Effector memory CD8-positive, alpha-beta T cell (primary cell): Measurements from ENCODE around the gene INHBA.

Experiments
- ATAC-seq: fragments of 150-1000 bp; cut with Tn5 transposase; replicated peaks from 2 replicates; pipeline ENCODE4 v1.10.0; 2021; ENCODE audit warnings: mild to moderate bottlenecking, moderate library complexity
- DNase-seq, 3 experiments: peaks; one replicate each; pipeline ENCODE4 v3.0.0; 2021
- H3K27ac Mint-ChIP-seq, 2 donors: one replicate each; pipeline ENCODE4 v1.8.0; 2022; ENCODE audit warnings: mild to moderate bottlenecking in 2 of 2, mixed read lengths in 2 of 2, moderate library complexity in 2 of 2
- H3K27me3 Mint-ChIP-seq, 2 donors: one replicate each; pipeline ENCODE4 v1.8.0; 2022; ENCODE audit warnings: mixed read lengths in 2 of 2
- H3K36me3 Mint-ChIP-seq: one replicate; pipeline ENCODE4 v1.8.0; 2022; ENCODE audit warnings: mild to moderate bottlenecking, moderate library complexity, mixed read lengths; ENCODE audit not compliant: insufficient read depth
- H3K4me1 Mint-ChIP-seq, 2 donors: one replicate each; pipeline ENCODE4 v1.8.0; 2022; ENCODE audit warnings: low read depth in 2 of 2, mixed read lengths in 2 of 2
- H3K4me3 Mint-ChIP-seq, 2 donors: one replicate each; pipeline ENCODE4 v1.8.0; 2022; ENCODE audit warnings: mild to moderate bottlenecking in 2 of 2, mixed read lengths in 2 of 2, moderate library complexity in 2 of 2
- H3K9me3 Mint-ChIP-seq, 2 donors: one replicate each; pipeline ENCODE4 v1.8.0; 2022; ENCODE audit warnings: mixed read lengths in 2 of 2

Gene INHBA

DNA sequence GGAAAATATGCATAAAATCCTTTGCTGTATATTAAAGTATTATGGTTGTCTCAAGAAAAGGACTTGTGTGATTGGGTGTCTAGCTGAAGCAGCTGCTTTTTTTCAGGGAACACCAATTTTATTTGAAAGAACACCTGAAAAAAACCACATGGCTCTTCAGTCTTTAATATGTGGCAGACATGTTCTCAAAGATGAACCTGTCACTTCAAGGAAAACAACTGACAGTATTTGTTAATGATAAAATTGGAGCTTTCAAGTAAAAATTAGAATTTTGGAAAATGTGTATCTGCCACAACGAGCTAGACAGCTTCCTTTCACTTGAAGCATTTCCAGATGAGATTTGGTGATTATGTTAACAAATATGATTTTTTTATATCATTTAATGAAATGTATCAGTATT, 59.3 kb downstream of the INHBA start:
- Mint-ChIP-seq H3K27me3 (no peaks in the 10 kb centered on the region), H3K9me3 (peaks cover 3 to 6% of the 10 kb centered on the region in 2 donors), H3K27ac (no peak overlapping the region), H3K4me1 (no peaks in the 10 kb centered on the region), H3K4me3 (no peak overlapping the region), H3K36me3 (no peaks in the 10 kb centered on the region)
- DNase-seq: no peak
- no peak for ATAC-seq

DNA sequence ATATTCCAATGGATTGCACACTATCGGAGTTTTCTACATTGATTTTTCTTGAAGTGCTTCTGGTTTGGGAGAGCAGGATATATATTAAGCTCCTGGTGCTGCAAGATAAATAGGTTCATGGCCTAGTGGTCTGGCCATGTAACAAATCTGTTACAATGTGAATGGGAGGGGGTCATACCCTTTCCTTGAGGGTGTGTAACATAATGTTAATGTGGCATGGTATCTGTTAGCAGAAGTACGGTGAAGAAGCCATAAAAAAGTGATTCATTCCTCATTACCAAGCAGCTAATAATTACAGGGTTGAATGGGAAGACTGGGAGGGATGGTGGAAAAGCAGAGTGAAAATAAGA, 61.2 kb downstream of the INHBA start:
- Mint-ChIP-seq H3K27me3 (no peaks in the 10 kb centered on the region), H3K4me1 (no peaks in the 10 kb centered on the region), H3K36me3 (no peaks in the 10 kb centered on the region), H3K9me3 (peaks cover 4 to 6% of the 10 kb centered on the region in 2 donors), H3K4me3 (no peak overlapping the region), H3K27ac (no peak overlapping the region)
- no peak for ATAC-seq
- no peak for DNase-seq

- ATAC-seq: no peak
- H3K27me3 Mint-ChIP-seq: no peaks in the 10 kb centered on the region
- no peaks in the 10 kb centered on the region for H3K36me3 Mint-ChIP-seq
- no peak overlapping the region for H3K4me3 Mint-ChIP-seq
- no peak for DNase-seq
- H3K4me1 Mint-ChIP-seq: no peaks in the 10 kb centered on the region
- peaks cover 4 to 6% of the 10 kb centered on the region in 2 donors for H3K9me3 Mint-ChIP-seq
- H3K27ac Mint-ChIP-seq: no peak overlapping the region
Observed at GRCh38 chr7:41641011-41641664, 61.8 kb downstream of the INHBA start.

DNA sequence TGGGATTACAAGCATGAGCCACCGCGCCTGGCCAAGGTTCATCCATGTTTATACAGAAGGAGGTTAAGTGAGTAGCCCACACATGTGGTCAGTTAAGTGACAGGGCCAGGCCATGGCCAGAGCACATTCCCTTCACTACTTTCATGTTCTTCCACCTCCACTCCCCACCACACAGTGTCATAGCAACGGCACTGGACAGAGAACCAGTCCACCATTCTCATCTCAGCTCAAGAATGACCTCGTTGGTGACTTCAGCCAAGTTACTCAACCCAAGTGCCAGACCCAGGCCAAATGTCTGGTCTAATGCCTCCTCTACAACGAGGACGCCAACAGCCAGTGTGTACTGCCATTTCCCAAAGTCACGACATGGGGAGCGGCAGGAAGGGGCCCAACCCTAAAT, 62.4 kb downstream of the INHBA start:
- H3K4me3 Mint-ChIP-seq: no peak overlapping the region
- no peak for ATAC-seq
- H3K27me3 Mint-ChIP-seq: no peaks in the 10 kb centered on the region
- no peak for DNase-seq
- no peaks in the 10 kb centered on the region for H3K4me1 Mint-ChIP-seq
- H3K36me3 Mint-ChIP-seq: no peaks in the 10 kb centered on the region
- no peak overlapping the region for H3K27ac Mint-ChIP-seq
- peaks cover 4 to 6% of the 10 kb centered on the region in 2 donors for H3K9me3 Mint-ChIP-seq

- DNase-seq (no peak), ATAC-seq (no peak)
- no peaks in the 10 kb centered on the region for H3K36me3 Mint-ChIP-seq
- H3K27ac Mint-ChIP-seq: no peak overlapping the region
- H3K27me3 Mint-ChIP-seq: no peaks in the 10 kb centered on the region
- H3K4me3 Mint-ChIP-seq: no peak overlapping the region
- H3K4me1 Mint-ChIP-seq: no peaks in the 10 kb centered on the region
- peaks cover 4 to 6% of the 10 kb centered on the region in 2 donors for H3K9me3 Mint-ChIP-seq
Observed at GRCh38 chr7:41637049-41637448, 65.8 kb downstream of the INHBA start.
